ENCODE data around the gene GEMIN2.
"Not testable (repeated sequence)": the region's sequence is repeated elsewhere in the genome, so short reads cannot be mapped to it uniquely, and the experiment has no call there.

The GEMIN2 gene

DNA sequence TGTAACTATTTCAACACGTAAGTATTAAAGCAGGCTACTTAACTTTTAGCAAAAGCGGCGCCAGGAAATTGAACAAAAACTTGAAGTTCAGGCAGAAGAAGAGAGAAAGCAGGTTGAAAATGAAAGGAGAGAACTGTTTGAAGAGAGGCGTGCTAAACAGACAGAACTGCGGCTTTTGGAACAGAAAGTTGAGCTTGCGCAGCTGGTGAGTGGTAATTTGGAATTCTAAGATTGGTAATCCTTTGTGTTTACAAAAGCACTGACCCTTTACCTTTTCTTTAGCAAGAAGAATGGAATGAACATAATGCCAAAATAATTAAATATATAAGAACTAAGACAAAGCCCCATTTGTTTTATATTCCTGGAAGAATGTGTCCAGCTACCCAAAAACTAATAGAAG, 64.9 kb downstream of the GEMIN2 start:
- DNase-seq, result no peak

DNA sequence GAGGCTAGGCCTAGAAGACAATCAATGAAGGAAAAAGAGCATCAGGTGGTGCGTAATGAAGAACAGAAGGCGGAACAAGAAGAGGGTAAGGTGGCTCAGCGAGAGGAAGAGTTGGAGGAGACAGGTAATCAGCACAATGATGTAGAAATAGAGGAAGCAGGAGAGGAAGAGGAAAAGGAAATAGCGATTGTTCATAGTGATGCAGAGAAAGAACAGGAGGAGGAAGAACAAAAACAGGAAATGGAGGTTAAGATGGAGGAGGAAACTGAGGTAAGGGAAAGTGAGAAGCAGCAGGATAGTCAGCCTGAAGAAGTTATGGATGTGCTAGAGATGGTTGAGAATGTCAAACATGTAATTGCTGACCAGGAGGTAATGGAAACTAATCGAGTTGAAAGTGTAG, 66.4 kb downstream of the GEMIN2 start:
- DNase-seq, result no peak

DNA sequence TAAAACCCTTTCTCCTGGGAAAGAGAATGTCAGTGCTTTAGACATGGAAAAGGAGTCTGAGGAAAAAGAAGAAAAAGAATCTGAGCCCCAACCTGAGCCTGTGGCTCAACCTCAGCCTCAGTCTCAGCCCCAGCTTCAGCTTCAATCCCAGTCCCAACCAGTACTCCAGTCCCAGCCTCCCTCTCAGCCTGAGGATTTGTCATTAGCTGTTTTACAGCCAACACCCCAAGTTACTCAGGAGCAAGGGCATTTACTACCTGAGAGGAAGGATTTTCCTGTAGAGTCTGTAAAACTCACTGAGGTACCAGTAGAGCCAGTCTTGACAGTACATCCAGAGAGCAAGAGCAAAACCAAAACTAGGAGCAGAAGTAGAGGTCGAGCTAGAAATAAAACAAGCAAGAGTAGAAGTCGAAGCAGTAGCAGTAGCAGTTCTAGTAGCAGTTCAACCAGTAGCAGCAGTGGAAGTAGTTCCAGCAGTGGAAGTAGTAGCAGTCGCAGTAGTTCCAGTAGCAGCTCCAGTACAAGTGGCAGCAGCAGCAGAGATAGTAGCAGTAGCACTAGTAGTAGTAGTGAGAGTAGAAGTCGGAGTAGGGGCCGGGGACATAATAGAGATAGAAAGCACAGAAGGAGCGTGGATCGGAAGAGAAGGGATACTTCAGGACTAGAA, 67.0 kb downstream of the GEMIN2 start:
- no peak for DNase-seq

DNA sequence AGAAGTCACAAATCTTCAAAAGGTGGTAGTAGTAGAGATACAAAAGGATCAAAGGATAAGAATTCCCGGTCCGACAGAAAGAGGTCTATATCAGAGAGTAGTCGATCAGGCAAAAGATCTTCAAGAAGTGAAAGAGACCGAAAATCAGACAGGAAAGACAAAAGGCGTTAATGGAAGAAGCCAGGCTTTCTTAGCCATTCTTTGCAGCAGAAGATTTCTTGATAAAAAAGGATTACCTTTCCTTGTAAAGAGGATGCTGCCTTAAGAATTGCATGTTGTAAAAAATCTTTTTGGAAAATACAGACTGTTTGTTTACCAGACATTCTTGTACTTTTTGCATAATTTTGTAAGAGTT, 67.5 kb downstream of the GEMIN2 start:
- no peak for DNase-seq

DNA sequence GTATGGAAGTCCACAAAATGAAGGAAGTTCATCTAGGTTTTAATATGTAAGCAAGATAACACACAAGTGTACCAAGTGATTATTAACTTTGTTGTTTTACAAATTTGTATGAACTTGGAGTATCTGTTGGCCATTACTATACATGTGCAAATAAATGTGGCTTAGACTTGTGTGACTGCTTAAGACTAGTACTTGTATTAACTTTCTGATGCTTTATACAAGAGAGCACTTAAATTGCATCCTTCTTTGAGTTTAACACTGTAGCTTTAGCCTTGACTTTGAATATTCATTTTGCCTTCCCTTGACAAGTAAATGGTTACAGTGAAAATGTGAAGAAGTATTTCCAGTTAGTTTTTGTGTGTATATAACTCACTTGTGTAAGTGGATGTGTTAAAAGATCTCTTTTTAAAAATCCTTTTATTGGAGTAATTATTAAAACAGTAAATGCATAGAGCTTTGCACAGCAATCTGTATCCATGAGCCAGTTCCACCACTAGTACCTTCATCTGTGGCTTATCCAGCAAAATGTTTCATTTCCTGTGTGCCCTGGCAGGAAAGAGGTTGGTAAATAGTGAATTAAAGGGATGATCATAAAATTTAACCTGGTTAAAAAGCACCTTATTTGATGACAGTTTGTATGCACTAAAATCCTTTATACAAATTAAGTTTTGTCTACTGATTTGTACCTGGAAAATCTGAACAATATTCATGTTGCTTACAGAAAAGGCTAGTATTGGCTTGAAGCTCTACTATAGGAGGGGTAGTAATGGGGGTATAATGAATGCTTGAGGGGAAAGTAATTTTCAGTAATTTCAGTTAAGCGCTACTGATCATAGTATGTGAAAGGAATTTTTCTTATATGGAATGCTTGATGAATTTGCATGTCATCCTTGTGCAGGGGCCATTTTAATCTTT, 68.9 kb downstream of the GEMIN2 start:
- DNase-seq, result no peak

DNA sequence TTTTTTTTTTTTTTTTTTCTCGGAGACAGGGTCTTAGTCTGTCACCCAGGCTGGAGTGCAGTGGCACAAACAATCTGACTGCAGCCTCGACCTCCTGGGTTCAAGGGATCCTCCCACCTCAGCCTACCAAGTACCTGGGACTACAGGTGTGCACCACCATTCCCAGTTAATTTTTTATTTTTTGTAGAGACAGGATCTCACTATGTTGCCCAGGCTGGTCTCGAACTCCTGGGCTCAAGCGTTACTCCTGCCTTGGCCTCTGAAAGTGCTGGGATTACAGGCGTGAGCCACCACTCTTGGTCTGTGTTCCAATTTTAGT, 69.5 kb downstream of the GEMIN2 start:
- not testable (repeated sequence) for DNase-seq

DNA sequence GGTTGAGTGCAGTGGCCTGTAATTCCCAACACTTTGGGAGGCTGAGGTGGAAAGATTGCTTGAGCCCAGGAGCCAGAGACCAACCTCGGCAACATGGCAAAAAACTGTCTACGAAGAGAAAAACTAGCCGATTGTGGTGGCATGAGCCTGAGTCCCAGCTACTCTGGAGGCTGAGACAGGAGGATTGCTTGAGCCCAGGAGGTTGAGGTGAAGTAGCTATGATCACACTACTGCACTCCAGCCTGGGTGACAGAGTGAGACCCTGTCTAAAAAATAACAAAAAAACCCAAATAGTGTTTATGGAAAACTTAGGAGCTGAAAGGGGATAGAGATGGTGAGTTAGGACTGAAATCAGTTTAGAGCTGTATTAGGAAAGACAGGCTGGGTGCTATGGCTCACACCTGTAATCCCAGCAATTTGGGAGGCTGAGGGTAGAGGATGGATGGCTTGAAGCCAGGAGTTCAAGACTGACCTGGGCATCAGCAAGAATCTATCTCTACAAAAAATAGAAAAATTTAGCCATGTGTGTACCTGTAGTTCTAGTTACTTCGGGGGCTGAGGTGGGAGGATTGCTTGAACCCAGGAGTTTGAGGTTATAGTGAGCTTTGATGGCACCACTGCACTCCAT, 70.6 kb downstream of the GEMIN2 start:
- DNase-seq, result no peak

DNA sequence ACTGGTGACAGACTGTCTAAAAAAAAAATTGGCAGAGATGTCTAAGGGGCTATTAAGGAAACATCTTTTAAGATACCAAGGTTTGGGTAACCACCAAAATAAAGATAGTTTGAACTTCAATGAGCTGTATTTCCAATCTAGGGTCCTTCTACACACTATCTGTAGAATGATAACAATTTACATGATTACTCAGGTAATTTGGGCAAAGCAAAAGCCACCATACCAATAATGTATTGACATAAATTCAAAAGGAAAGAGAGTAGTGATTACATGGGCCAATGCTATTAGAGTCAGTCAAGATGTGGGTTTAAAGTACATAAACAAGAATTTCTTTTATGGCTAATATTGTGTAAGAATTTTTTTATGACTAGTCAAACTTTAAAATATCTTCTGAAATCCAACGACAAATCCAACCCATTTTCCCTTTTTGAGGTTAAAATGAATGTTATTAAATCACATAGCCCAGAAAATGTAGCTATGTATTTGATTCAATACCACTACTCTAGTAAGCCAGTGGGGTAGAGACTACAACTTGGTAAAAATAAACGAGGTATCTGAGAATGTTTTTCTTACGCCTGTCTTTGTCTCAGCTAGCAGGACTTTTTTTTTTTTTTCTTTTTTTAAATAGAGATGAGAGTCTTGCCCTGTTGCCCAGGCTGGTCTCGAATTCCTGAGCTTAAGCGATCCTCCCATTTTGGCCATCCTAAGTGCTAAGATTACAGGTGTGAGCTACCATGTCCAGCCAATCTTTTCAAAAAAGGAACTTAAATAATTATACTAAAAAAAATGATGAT, 71.3 kb downstream of the GEMIN2 start:
- DNase-seq, result no peak

All from suppressor macrophage treated with lipopolysaccharide for 1 hour (primary cell).